ENCODE data around the gene PPP1R3F.

Gene PPP1R3F

GRCh38 chrX:49242545-49243066 lies 27.0 kb upstream of the PPP1R3F start:
- H3K27ac ChIP-seq, result no peak overlapping the region
- no peak for TF ChIP-seq ZFX (IDR thresholded peaks at IDR 0.05)
- TF ChIP-seq CTCF (conservative IDR thresholded peaks at IDR 0.05), result no peak

GRCh38 chrX:49243166-49243565 lies 26.4 kb upstream of the PPP1R3F start:
- TF ChIP-seq ZFX (IDR thresholded peaks at IDR 0.05) (no peak), CTCF (conservative IDR thresholded peaks at IDR 0.05) (no peak)
- H3K27ac ChIP-seq, result no peak overlapping the region

- no peak for TF ChIP-seq ZFX (IDR thresholded peaks at IDR 0.05)
These were observed 25.4 kb upstream of the PPP1R3F start for GRCh38 chrX:49244207-49244606.

GRCh38 chrX:49246541-49246940 lies 23.1 kb upstream of the PPP1R3F start:
- TF ChIP-seq CTCF (conservative IDR thresholded peaks at IDR 0.05) (no peak), ZFX (IDR thresholded peaks at IDR 0.05) (no peak)
- H3K27ac ChIP-seq, result no peak overlapping the region

More at GRCh38 chrX:49244207-49244606, 25.4 kb upstream of the PPP1R3F start:
- H3K27ac ChIP-seq, result no peak overlapping the region

- TF ChIP-seq CTCF (conservative IDR thresholded peaks at IDR 0.05) (no peak), ZFX (IDR thresholded peaks at IDR 0.05) (no peak)
These were observed 22.2 kb upstream of the PPP1R3F start for GRCh38 chrX:49247346-49247745.

GRCh38 chrX:49247916-49248811 lies 21.4 kb upstream of the PPP1R3F start:
- no peak overlapping the region for H3K27ac ChIP-seq
- TF ChIP-seq ZFX (IDR thresholded peaks at IDR 0.05) (no peak), CTCF (conservative IDR thresholded peaks at IDR 0.05) (no peak)

More at GRCh38 chrX:49247346-49247745, 22.2 kb upstream of the PPP1R3F start:
- H3K27ac ChIP-seq, result no peak overlapping the region

- no peak for TF ChIP-seq ZFX (IDR thresholded peaks at IDR 0.05)
- no peak for TF ChIP-seq CTCF (conservative IDR thresholded peaks at IDR 0.05)
- no peak overlapping the region for H3K27ac ChIP-seq
These were observed 20.5 kb upstream of the PPP1R3F start for GRCh38 chrX:49249071-49249470.
